ENCODE data around the gene CSDE1.

- TF ChIP-seq CTCF (IDR thresholded peaks at IDR 0.05) (no peak), POLR2A (IDR thresholded peaks at IDR 0.05) (no peak)
These were observed 36.3 kb upstream of the CSDE1 start for GRCh38 chr1:114794038-114794437.
